Measurements from ENCODE around the gene SLC4A11. TPM values are rescaled to one million over a fixed set of nuclear protein-coding genes. Genes with fewer than 3 reads are reported as not detected.

Gene SLC4A11
- total RNA-seq, 1 donor from 2014 or later, result 6.6 TPM

DNA sequence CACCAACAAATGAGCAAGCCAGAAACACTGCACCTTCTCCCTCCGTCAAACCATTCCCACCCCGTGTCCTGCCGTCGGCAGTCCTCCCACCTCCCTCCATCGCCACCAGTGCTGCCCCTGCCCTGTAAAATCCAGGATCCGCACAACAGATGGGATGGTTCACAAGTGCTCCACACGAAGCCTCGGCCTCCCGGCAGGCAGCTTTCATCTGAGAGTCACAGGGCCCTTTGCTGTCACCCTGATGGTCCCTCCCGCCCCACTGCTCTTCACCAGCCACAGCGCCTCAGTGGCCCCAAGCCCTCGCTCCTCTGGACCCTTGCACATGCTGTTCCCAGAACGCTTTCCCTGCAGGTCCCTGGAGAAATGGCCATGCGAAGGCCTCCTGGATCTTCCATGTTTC lies 12.1 kb downstream of the SLC4A11 start:
- no peak for FAIRE-seq
- H3K27ac Mint-ChIP-seq (ENCODE audit: unreplicated experiment), result no peak overlapping the region

DNA sequence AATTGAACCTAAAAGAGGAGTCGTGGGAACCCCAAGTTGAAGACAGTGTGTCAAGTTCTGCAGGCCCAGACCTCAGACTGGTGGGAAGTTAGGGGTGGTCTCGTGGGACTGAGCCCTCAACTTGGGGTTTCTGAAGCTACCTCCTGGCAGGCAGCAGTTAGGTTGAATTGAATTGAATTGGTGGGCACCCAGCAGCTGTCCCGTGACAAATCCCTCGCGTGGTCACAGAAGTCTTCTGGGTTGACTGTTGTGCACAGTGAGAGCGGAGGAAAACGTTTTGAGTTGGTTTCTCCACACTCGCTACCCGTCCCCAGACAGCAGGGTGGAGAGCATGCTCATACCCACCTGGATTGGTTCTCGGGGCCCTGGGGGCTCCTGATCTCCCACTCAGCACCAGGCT lies 12.9 kb downstream of the SLC4A11 start:
- Histone ChIP-seq H3K4me3 (ENCODE audit: insufficient read depth, low read depth, low read length) (no peak overlapping the region), H3K36me3 (ENCODE audit: insufficient read depth, low read length) (peaks cover 4% of the 10 kb centered on the region), H3K4me2 (ENCODE audit: low read length) (no peak overlapping the region), H2AFZ (ENCODE audit: low read depth, low read length) (no peak overlapping the region), H4K20me1 (ENCODE audit: insufficient read depth, low read length) (no peaks in the 10 kb centered on the region), H3K9ac (ENCODE audit: low read length) (no peak overlapping the region), H3K27ac (ENCODE audit: low read depth, low read length) (no peak overlapping the region), H3K4me1 (ENCODE audit: insufficient read depth, low read length) (no peaks in the 10 kb centered on the region), H3K9me3 (ENCODE audit: insufficient read depth, low read depth, low read length) (no peaks in the 10 kb centered on the region), H3K27me3 (ENCODE audit: insufficient read depth, low read length) (no peaks in the 10 kb centered on the region), H3K79me2 (ENCODE audit: insufficient read depth, low read length) (no peaks in the 10 kb centered on the region)
- Mint-ChIP-seq H3K4me3 (ENCODE audit: unreplicated experiment) (no peak overlapping the region), H3K9me3 (ENCODE audit: unreplicated experiment) (no peaks in the 10 kb centered on the region), H3K36me3 (ENCODE audit: low read depth, unreplicated experiment) (peaks cover 6% of the 10 kb centered on the region), H3K27ac (ENCODE audit: unreplicated experiment) (no peak overlapping the region), H3K4me1 (ENCODE audit: low read depth, unreplicated experiment) (peaks cover 15% of the 10 kb centered on the region), H3K27me3 (ENCODE audit: low read depth, unreplicated experiment) (no peaks in the 10 kb centered on the region)
- FAIRE-seq, result no peak
- no peak for TF ChIP-seq EZH2 (IDR thresholded peaks at IDR 0.05; ENCODE audit: insufficient read depth, low read length)
- TF ChIP-seq, protein P1, sequence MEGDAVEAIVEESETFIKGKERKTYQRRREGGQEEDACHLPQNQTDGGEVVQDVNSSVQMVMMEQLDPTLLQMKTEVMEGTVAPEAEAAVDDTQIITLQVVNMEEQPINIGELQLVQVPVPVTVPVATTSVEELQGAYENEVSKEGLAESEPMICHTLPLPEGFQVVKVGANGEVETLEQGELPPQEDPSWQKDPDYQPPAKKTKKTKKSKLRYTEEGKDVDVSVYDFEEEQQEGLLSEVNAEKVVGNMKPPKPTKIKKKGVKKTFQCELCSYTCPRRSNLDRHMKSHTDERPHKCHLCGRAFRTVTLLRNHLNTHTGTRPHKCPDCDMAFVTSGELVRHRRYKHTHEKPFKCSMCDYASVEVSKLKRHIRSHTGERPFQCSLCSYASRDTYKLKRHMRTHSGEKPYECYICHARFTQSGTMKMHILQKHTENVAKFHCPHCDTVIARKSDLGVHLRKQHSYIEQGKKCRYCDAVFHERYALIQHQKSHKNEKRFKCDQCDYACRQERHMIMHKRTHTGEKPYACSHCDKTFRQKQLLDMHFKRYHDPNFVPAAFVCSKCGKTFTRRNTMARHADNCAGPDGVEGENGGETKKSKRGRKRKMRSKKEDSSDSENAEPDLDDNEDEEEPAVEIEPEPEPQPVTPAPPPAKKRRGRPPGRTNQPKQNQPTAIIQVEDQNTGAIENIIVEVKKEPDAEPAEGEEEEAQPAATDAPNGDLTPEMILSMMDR (IDR thresholded peaks at IDR 0.05; ENCODE audit: insufficient read depth, low read depth, low read length), result no peak
- DNase-seq (ENCODE audit: low read depth), result no peak

More for the DNA sequence above, 12.1 kb downstream of the SLC4A11 start:
- Histone ChIP-seq H3K9me3 (ENCODE audit: insufficient read depth, low read depth, low read length) (no peaks in the 10 kb centered on the region), H4K20me1 (ENCODE audit: insufficient read depth, low read length) (no peaks in the 10 kb centered on the region), H3K36me3 (ENCODE audit: insufficient read depth, low read length) (no peaks in the 10 kb centered on the region), H2AFZ (ENCODE audit: low read depth, low read length) (no peak overlapping the region), H3K27me3 (ENCODE audit: insufficient read depth, low read length) (no peaks in the 10 kb centered on the region), H3K9ac (ENCODE audit: low read length) (no peak overlapping the region), H3K27ac (ENCODE audit: low read depth, low read length) (no peak overlapping the region), H3K4me2 (ENCODE audit: low read length) (no peak overlapping the region), H3K4me1 (ENCODE audit: insufficient read depth, low read length) (no peaks in the 10 kb centered on the region), H3K4me3 (ENCODE audit: insufficient read depth, low read depth, low read length) (no peak overlapping the region), H3K79me2 (ENCODE audit: insufficient read depth, low read length) (no peaks in the 10 kb centered on the region)
- TF ChIP-seq EZH2 (IDR thresholded peaks at IDR 0.05; ENCODE audit: insufficient read depth, low read length), result no peak
- TF ChIP-seq, protein P1 (IDR thresholded peaks at IDR 0.05; ENCODE audit: insufficient read depth, low read depth, low read length), result no peak
- Mint-ChIP-seq H3K36me3 (ENCODE audit: low read depth, unreplicated experiment) (peaks cover 6% of the 10 kb centered on the region), H3K9me3 (ENCODE audit: unreplicated experiment) (no peaks in the 10 kb centered on the region), H3K4me1 (ENCODE audit: low read depth, unreplicated experiment) (peaks cover 15% of the 10 kb centered on the region), H3K27me3 (ENCODE audit: low read depth, unreplicated experiment) (no peaks in the 10 kb centered on the region), H3K4me3 (ENCODE audit: unreplicated experiment) (no peak overlapping the region)
- DNase-seq (ENCODE audit: low read depth), result no peak

DNA sequence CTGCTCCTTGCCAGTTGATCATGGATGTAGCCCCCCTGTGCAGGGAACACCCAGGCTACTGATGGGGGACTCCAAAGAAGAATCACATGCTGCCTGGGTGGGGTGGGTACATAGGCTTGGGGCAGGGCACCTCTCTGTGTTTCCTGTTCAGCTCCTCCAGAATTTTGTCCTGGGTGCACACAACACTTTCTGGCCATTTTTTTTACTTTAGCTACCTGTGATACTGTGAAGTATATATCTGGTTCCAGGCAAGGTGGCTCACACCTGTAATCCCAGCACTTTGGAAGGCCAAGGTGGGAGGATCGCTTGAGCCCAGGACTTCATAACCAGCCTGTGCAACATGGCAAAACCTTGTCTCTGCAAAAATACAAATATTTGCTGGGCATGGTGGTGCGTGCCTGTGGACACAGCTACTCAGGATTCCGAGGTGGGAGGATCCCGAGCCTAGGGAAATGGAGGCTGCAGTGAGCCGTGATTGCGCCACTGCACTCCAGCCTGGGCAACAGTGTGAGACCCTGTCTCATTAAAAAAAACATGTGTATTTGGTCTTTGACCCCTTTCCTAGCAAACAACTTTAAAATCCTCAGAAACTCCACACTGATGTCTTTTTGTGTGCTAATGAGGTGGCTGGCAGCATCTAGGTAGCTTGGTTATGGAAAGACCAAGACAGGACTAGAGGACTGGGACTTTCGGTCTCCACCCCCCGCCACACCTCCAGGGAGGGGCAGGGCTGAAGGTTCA lies 14.1 kb downstream of the SLC4A11 start:
- H3K27me3 Mint-ChIP-seq (ENCODE audit: low read depth, unreplicated experiment), result no peaks in the 10 kb centered on the region
- H3K27me3 ChIP-seq (ENCODE audit: insufficient read depth, low read length), result no peaks in the 10 kb centered on the region
- no peak overlapping the region for H3K4me2 ChIP-seq (ENCODE audit: low read length)
- no peaks in the 10 kb centered on the region for H3K9me3 Mint-ChIP-seq (ENCODE audit: unreplicated experiment)
- H2AFZ ChIP-seq (ENCODE audit: low read depth, low read length), result no peak overlapping the region
- H3K4me1 Mint-ChIP-seq (ENCODE audit: low read depth, unreplicated experiment), result peaks cover 15% of the 10 kb centered on the region
- H3K4me3 Mint-ChIP-seq (ENCODE audit: unreplicated experiment), result no peak overlapping the region
- no peaks in the 10 kb centered on the region for H3K79me2 ChIP-seq (ENCODE audit: insufficient read depth, low read length)
- H3K9me3 ChIP-seq (ENCODE audit: insufficient read depth, low read depth, low read length), result no peaks in the 10 kb centered on the region
- H3K36me3 ChIP-seq (ENCODE audit: insufficient read depth, low read length), result peaks cover 6% of the 10 kb centered on the region
- DNase-seq (ENCODE audit: low read depth) (no peak), FAIRE-seq (no peak)
- no peak overlapping the region for H3K27ac Mint-ChIP-seq (ENCODE audit: unreplicated experiment)
- no peaks in the 10 kb centered on the region for H3K4me1 ChIP-seq (ENCODE audit: insufficient read depth, low read length)
- H3K27ac ChIP-seq (ENCODE audit: low read depth, low read length), result no peak overlapping the region
- H3K9ac ChIP-seq (ENCODE audit: low read length), result no peak overlapping the region
- no peaks in the 10 kb centered on the region for H4K20me1 ChIP-seq (ENCODE audit: insufficient read depth, low read length)
- TF ChIP-seq, protein P1 (IDR thresholded peaks at IDR 0.05; ENCODE audit: insufficient read depth, low read depth, low read length), result no peak
- TF ChIP-seq EZH2 (IDR thresholded peaks at IDR 0.05; ENCODE audit: insufficient read depth, low read length), result no peak
- H3K36me3 Mint-ChIP-seq (ENCODE audit: low read depth, unreplicated experiment), result peaks cover 6% of the 10 kb centered on the region
- no peak overlapping the region for H3K4me3 ChIP-seq (ENCODE audit: insufficient read depth, low read depth, low read length)
